ENCODE results near the gene ESPNL. TPM values are rescaled to one million over a fixed set of nuclear protein-coding genes. Genes with fewer than 3 reads are reported as not detected.
A peak's percentile ranks its signal among the peaks of the same experiment; 100 is the strongest.

Gene ESPNL
- polyA plus RNA-seq, 1 donor (not counting 4 experiments of a cell fraction or from before 2014, with no cell fraction given) = 0.16 TPM

DNA sequence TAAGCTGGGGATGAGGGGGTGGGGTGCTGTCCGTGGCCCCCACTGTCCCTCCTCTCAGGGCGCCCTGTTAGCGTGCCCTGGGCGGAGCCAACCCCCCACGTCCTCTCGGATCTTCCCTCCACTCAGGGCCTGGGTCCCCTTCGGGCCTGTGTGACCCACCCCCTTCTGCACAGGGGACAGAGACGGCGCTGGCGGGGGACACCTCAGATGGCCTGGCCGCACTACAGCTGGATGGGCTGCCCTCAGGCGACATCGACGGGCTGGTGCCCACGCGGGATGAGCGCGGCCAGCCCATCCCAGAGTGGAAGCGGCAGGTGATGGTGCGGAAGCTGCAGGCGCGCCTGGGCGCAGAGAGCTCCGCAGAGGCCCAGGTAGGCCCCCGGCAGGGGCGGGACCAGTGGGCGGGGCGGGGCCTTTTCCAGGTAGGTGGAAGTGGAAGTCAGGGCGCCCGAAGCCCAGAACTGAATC lies 28.4 kb downstream of the ESPNL start:
- H4K20me1 ChIP-seq (ENCODE audit: control insufficient read depth, extremely low read depth, insufficient read depth, low read length) = no peaks in the 10 kb centered on the region
- H3K4me1 ChIP-seq (ENCODE audit: control insufficient read depth, extremely low read depth, insufficient read depth, low read length) = no peaks in the 10 kb centered on the region
- dilution Hi-C loops (cut with MboI; ENCODE audit: extremely low pct_ligation_motif_present, low sequenced_read_pairs) = no loop called here
- DNase-seq (ENCODE audit: low read depth, low spot score) (no peak), FAIRE-seq (no peak)
- peaks cover 5% of the 10 kb centered on the region for H3K27me3 ChIP-seq (ENCODE audit: control insufficient read depth, extremely low read depth, insufficient read depth, low read length)
- no peak for TF ChIP-seq EZH2 (IDR thresholded peaks at IDR 0.05; ENCODE audit: low read length)
- no peaks in the 10 kb centered on the region for H3K9me1 ChIP-seq (ENCODE audit: control insufficient read depth, extremely low read depth, insufficient read depth, low read length)
- H2AFZ ChIP-seq (ENCODE audit: control insufficient read depth, low read length) = no peak overlapping the region
- H3K4me2 ChIP-seq (ENCODE audit: control insufficient read depth, extremely low read depth, insufficient read depth, low read depth, low read length) = peak overlapping the region; percentile 27
- no peaks in the 10 kb centered on the region for H3K79me2 ChIP-seq (ENCODE audit: control insufficient read depth, insufficient read depth, low read length)
- H3K9ac ChIP-seq (ENCODE audit: control insufficient read depth, extremely low read depth, insufficient read depth, low read length) = no peak overlapping the region
- H3K9me3 ChIP-seq (ENCODE audit: control insufficient read depth, low read depth, low read length) = no peaks in the 10 kb centered on the region
- no peak overlapping the region for H3K4me3 ChIP-seq (ENCODE audit: control insufficient read depth in 2 of 3, extremely low read depth in 1 of 3, insufficient read depth in 2 of 3, low read depth in 1 of 3, low read length in 3 of 3)
- H3K36me3 ChIP-seq (ENCODE audit: control insufficient read depth in 2 of 2, extremely low read depth in 1 of 2, insufficient read depth in 2 of 2, low read length in 2 of 2) = no peaks in the 10 kb centered on the region
- no peak overlapping the region for H3K27ac ChIP-seq (ENCODE audit: control insufficient read depth, insufficient read depth, low read length)

DNA sequence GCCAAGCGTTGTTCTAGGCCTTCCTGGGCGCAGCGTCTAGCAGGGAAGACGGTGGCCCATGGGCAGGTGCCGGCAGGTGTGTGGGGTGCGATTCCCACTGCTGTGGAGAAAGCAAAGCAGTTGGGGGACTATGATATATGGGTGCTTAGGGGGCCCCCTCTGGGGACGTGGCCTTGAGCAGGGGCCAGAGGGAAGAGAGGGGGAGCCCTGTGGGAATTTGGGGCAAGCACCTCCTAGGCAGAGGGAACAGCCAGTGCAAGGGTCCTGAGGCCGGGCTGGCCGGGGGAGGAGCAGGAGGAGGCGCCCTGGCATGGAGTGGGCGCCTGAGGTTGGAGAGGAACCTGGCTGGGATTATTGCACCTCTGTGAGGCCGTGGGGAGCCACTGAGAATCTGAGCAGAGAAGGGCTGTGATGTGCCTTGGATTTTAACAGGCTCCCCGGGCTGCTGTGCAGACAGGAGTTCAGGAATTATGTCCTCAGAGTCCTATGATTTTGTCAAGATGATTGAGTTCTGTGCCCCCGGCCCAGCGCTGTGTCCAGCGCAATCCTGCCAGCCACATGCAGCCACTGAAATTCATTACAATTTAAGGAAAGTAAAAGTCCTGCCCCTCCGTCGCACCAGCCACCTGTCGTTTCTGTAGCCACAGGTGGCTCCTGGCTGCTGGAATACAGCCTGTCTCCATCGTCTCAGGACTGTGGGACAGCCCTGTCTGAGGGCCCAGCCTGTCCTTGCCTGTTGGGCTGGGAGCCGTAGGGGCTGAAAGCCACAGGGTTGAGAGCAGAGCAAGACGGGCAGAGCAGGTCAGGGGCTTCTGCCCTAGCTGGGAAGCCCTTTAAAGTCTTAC lies 29.2 kb downstream of the ESPNL start:
- dilution Hi-C loops (cut with MboI; ENCODE audit: extremely low pct_ligation_motif_present, low sequenced_read_pairs) = no loop called here
- Histone ChIP-seq H2AFZ (ENCODE audit: control insufficient read depth, low read length) (no peak overlapping the region), H3K36me3 (ENCODE audit: control insufficient read depth in 2 of 2, extremely low read depth in 1 of 2, insufficient read depth in 2 of 2, low read length in 2 of 2) (no peaks in the 10 kb centered on the region), H3K79me2 (ENCODE audit: control insufficient read depth, insufficient read depth, low read length) (no peaks in the 10 kb centered on the region), H3K27ac (ENCODE audit: control insufficient read depth, insufficient read depth, low read length) (no peak overlapping the region), H3K4me1 (ENCODE audit: control insufficient read depth, extremely low read depth, insufficient read depth, low read length) (no peaks in the 10 kb centered on the region), H3K9me3 (ENCODE audit: control insufficient read depth, low read depth, low read length) (no peaks in the 10 kb centered on the region), H3K27me3 (ENCODE audit: control insufficient read depth, extremely low read depth, insufficient read depth, low read length) (peaks cover 5% of the 10 kb centered on the region), H3K9me1 (ENCODE audit: control insufficient read depth, extremely low read depth, insufficient read depth, low read length) (no peaks in the 10 kb centered on the region), H3K4me2 (ENCODE audit: control insufficient read depth, extremely low read depth, insufficient read depth, low read depth, low read length) (peak overlapping the region; percentile 16), H4K20me1 (ENCODE audit: control insufficient read depth, extremely low read depth, insufficient read depth, low read length) (no peaks in the 10 kb centered on the region), H3K4me3 (ENCODE audit: control insufficient read depth in 2 of 3, extremely low read depth in 1 of 3, insufficient read depth in 2 of 3, low read depth in 1 of 3, low read length in 3 of 3) (no peak overlapping the region), H3K9ac (ENCODE audit: control insufficient read depth, extremely low read depth, insufficient read depth, low read length) (no peak overlapping the region)
- FAIRE-seq (no peak), DNase-seq (ENCODE audit: low read depth, low spot score) (no peak)
- no peak for TF ChIP-seq EZH2 (IDR thresholded peaks at IDR 0.05; ENCODE audit: low read length)
- TF ChIP-seq, protein P1, sequence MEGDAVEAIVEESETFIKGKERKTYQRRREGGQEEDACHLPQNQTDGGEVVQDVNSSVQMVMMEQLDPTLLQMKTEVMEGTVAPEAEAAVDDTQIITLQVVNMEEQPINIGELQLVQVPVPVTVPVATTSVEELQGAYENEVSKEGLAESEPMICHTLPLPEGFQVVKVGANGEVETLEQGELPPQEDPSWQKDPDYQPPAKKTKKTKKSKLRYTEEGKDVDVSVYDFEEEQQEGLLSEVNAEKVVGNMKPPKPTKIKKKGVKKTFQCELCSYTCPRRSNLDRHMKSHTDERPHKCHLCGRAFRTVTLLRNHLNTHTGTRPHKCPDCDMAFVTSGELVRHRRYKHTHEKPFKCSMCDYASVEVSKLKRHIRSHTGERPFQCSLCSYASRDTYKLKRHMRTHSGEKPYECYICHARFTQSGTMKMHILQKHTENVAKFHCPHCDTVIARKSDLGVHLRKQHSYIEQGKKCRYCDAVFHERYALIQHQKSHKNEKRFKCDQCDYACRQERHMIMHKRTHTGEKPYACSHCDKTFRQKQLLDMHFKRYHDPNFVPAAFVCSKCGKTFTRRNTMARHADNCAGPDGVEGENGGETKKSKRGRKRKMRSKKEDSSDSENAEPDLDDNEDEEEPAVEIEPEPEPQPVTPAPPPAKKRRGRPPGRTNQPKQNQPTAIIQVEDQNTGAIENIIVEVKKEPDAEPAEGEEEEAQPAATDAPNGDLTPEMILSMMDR (optimal IDR thresholded peaks at IDR 0.05 in 1 of 3, IDR thresholded peaks at IDR 0.05 in 1 of 3, conservative IDR thresholded peaks at IDR 0.05 in 1 of 3; ENCODE audit: extremely low read depth in 1 of 3, insufficient read depth in 2 of 3, low read length in 3 of 3) = no peak
